H9 (cell line): Measurements from ENCODE around the gene MRPL18. TPM values are rescaled to one million over a fixed set of nuclear protein-coding genes. Genes with fewer than 3 reads are reported as not detected.
A peak's percentile ranks its signal among the peaks of the same experiment; 100 is the strongest.

ENCODE experiments used
- DNase-seq: peaks from one replicate; pipeline ENCODE4 v3.0.0-alpha.2; 2017
- H2AFZ ChIP-seq: one replicate; pipeline ENCODE4 v1.6.1; 2013; ENCODE audit warnings: mild to moderate bottlenecking, low read length, control low read depth, moderate library complexity
- H2AK5ac ChIP-seq: 2 replicates; pipeline ENCODE4 v1.6.1; 2013; ENCODE audit warnings: low read length, control low read depth, mixed read lengths; ENCODE audit not compliant: insufficient read length
- H2BK120ac ChIP-seq: one replicate; pipeline ENCODE4 v1.6.1; 2013; ENCODE audit warnings: low read depth, mild to moderate bottlenecking, low read length, control low read depth, inconsistent platforms; ENCODE audit not compliant: poor library complexity, severe bottlenecking
- H2BK12ac ChIP-seq: 2 replicates; pipeline ENCODE4 v1.6.1; 2013; ENCODE audit warnings: low read length, control low read depth, mixed read lengths, low read depth; ENCODE audit not compliant: insufficient read length
- H2BK15ac ChIP-seq: 2 replicates; pipeline ENCODE4 v1.6.1; 2013; ENCODE audit warnings: low read depth, low read length, control low read depth
- H2BK20ac ChIP-seq: one replicate; pipeline ENCODE4 v1.6.1; 2013; ENCODE audit warnings: low read depth, mild to moderate bottlenecking, low read length, control low read depth, inconsistent platforms; ENCODE audit not compliant: poor library complexity, severe bottlenecking
- H2BK5ac ChIP-seq: 2 replicates; pipeline ENCODE4 v1.6.1; 2013; ENCODE audit warnings: low read length, control low read depth, mixed read lengths; ENCODE audit not compliant: insufficient read length
- H3K14ac ChIP-seq: 2 replicates; pipeline ENCODE4 v1.6.1; 2013; ENCODE audit warnings: low read length, control low read depth; ENCODE audit not compliant: insufficient read depth
- H3K18ac ChIP-seq: 2 replicates; pipeline ENCODE4 v1.6.1; 2013; ENCODE audit warnings: low read depth, mild to moderate bottlenecking, mixed read lengths, low read length, control low read depth; ENCODE audit not compliant: insufficient read length
- H3K23ac ChIP-seq: 2 replicates; pipeline ENCODE4 v1.6.1; 2013; ENCODE audit warnings: low read length, control low read depth, mixed read lengths, low read depth; ENCODE audit not compliant: insufficient read length
- H3K23me2 ChIP-seq: 2 replicates; pipeline ENCODE4 v1.6.1; 2013; ENCODE audit warnings: low read depth, mild to moderate bottlenecking, mixed read lengths, low read length, control low read depth; ENCODE audit not compliant: insufficient read length, poor library complexity, severe bottlenecking
- H3K27ac ChIP-seq: 2 replicates; pipeline ENCODE4 v1.5.1; 2013; ENCODE audit warnings: low read length, control low read depth, mixed read lengths, low read depth; ENCODE audit not compliant: insufficient read length
- H3K27me3 ChIP-seq: 2 replicates; pipeline ENCODE4 v1.6.1; 2013; ENCODE audit warnings: low read length, control low read depth, inconsistent platforms; ENCODE audit not compliant: insufficient read depth
- H3K4ac ChIP-seq: 2 replicates; pipeline ENCODE4 v1.6.1; 2013; ENCODE audit warnings: low read depth, mild to moderate bottlenecking, control low read depth, inconsistent platforms, low read length, moderate library complexity
- H3K4me1 ChIP-seq: 2 replicates; pipeline ENCODE4 v1.6.1; 2013; ENCODE audit warnings: low read length, control low read depth, inconsistent platforms; ENCODE audit not compliant: insufficient read depth
- H3K4me2 ChIP-seq: 2 replicates; pipeline ENCODE4 v1.6.1; 2013; ENCODE audit warnings: low read length, control low read depth, mixed read lengths; ENCODE audit not compliant: insufficient read length, insufficient read depth
- H3K56ac ChIP-seq: 2 replicates; pipeline ENCODE4 v1.6.1; 2013; ENCODE audit warnings: low read depth, mild to moderate bottlenecking, mixed read lengths, low read length, control low read depth; ENCODE audit not compliant: insufficient read length
- H3K79me1 ChIP-seq: 2 replicates; pipeline ENCODE4 v1.6.1; 2013; ENCODE audit warnings: low read depth, mild to moderate bottlenecking, moderate library complexity, low read length, control low read depth, inconsistent platforms; ENCODE audit not compliant: insufficient read depth, poor library complexity, severe bottlenecking
- H3K79me2 ChIP-seq: 2 replicates; pipeline ENCODE4 v1.6.1; 2013; ENCODE audit warnings: low read length, control low read depth, inconsistent platforms; ENCODE audit not compliant: insufficient read depth
- H3K9ac ChIP-seq: 2 replicates; pipeline ENCODE4 v1.6.1; 2013; ENCODE audit warnings: low read length, control low read depth, mixed read lengths; ENCODE audit not compliant: insufficient read length; ENCODE audit errors: extremely low read depth
- H3K9me3 ChIP-seq: one replicate; pipeline ENCODE4 v1.6.1; 2013; ENCODE audit warnings: low read depth, low read length, inconsistent platforms; ENCODE audit not compliant: control insufficient read depth
- H3T11ph ChIP-seq: one replicate; pipeline ENCODE4 v1.6.1; 2013; ENCODE audit warnings: mild to moderate bottlenecking, low read length, control low read depth, inconsistent platforms
- H4K20me1 ChIP-seq: one replicate; pipeline ENCODE4 v1.6.1; 2013; ENCODE audit not compliant: control insufficient read depth, insufficient read length, insufficient read depth
- H4K5ac ChIP-seq: 2 replicates; pipeline ENCODE4 v1.6.1; 2013; ENCODE audit warnings: low read depth, mild to moderate bottlenecking, mixed read lengths, low read length, control low read depth; ENCODE audit not compliant: insufficient read length
- H4K8ac ChIP-seq: replicated peaks from 2 replicates; pipeline ENCODE4 v1.6.1; 2013; ENCODE audit warnings: low read length, control low read depth, mixed read lengths, low read depth; ENCODE audit not compliant: insufficient read length
- H4K91ac ChIP-seq: 2 replicates; pipeline ENCODE4 v1.6.1; 2013; ENCODE audit warnings: low read depth, mild to moderate bottlenecking, moderate library complexity, mixed read lengths, low read length, control low read depth; ENCODE audit not compliant: insufficient read length
- H3K27ac Mint-ChIP-seq, 3 experiments: 2 replicates in 2 of 3; 3 replicates in 1 of 3; pipeline ENCODE4 v1.8.0; 2020 to 2021; ENCODE audit warnings: mixed read lengths in 3 of 3, mild to moderate bottlenecking in 1 of 3, moderate library complexity in 1 of 3
- H3K27me3 Mint-ChIP-seq: 2 replicates; pipeline ENCODE4 v1.8.0; 2021; ENCODE audit warnings: low read depth, mild to moderate bottlenecking, moderate library complexity, mixed read lengths
- H3K36me3 Mint-ChIP-seq, 3 experiments: 2 replicates in 2 of 3; 3 replicates in 1 of 3; pipeline ENCODE4 v1.8.0; 2020 to 2021; ENCODE audit warnings: low read depth in 3 of 3, mixed read lengths in 3 of 3; ENCODE audit not compliant: insufficient read depth in 1 of 3
- H3K4me1 Mint-ChIP-seq, 2 experiments: 2 replicates each; pipeline ENCODE4 v1.8.0; 2020; ENCODE audit warnings: mixed read lengths in 2 of 2
- H3K4me3 Mint-ChIP-seq, 2 experiments: 2 replicates in 1 of 2; 3 replicates in 1 of 2; pipeline ENCODE4 v1.8.0; 2020 to 2021; ENCODE audit warnings: mild to moderate bottlenecking in 2 of 2, mixed read lengths in 2 of 2, moderate library complexity in 1 of 2
- H3K9me3 Mint-ChIP-seq, 2 experiments: 2 replicates in 1 of 2; 3 replicates in 1 of 2; pipeline ENCODE4 v1.8.0; 2020; ENCODE audit warnings: mild to moderate bottlenecking in 2 of 2, mixed read lengths in 2 of 2, moderate library complexity in 1 of 2
- total RNA-seq: library from RNA; stranded (reverse); gene quantifications from 2 replicates; pipeline ENCODE4 v1.2.1, GENCODE V29; 2021
- TF ChIP-seq, protein P1 (sequence below): fragments of 200-600 bp; sonication (generic); conservative IDR thresholded peaks from 3 replicates; pipeline ENCODE4 v1.8.0; 2021; ENCODE audit warnings: antibody characterized with exemption, mild to moderate bottlenecking

The MRPL18 gene
- total RNA-seq, 1 experiment from 2014 or later = 88.8 TPM

GRCh38 chr6:159766906-159767305 lies 23.4 kb upstream of the MRPL18 start:
- Mint-ChIP-seq H3K4me1 (peaks cover 6 to 9% of the 10 kb centered on the region in 2 experiments), H3K27me3 (no peaks in the 10 kb centered on the region), H3K9me3 (peaks cover 0 to 4% of the 10 kb centered on the region in 2 experiments; a peak in 2 of 5 replicates), H3K4me3 (no peak overlapping the region), H3K27ac (0 out of 7 replicates have a peak overlapping the region, but pooled peaks of 1 of the 3 experiments have one; percentile 53), H3K36me3 (peaks cover 78 to 89% (median 83%) of the 10 kb centered on the region in 3 experiments)
- no peak for DNase-seq
- Histone ChIP-seq H3K23ac (no peak overlapping the region), H3T11ph (no peak overlapping the region), H3K23me2 (peaks cover 7% of the 10 kb centered on the region), H3K79me2 (peaks cover 3% of the 10 kb centered on the region; the same call in 1 of the 2 replicates), H3K9me3 (no peaks in the 10 kb centered on the region), H2AFZ (no peak overlapping the region), H2BK15ac (no peak overlapping the region), H2BK5ac (no peak overlapping the region), H3K27ac (no peak overlapping the region), H3K56ac (no peak overlapping the region), H2AK5ac (no peak overlapping the region), H2BK120ac (no peak overlapping the region), H4K20me1 (peaks cover 2% of the 10 kb centered on the region), H3K14ac (no peak overlapping the region), H2BK12ac (no peak overlapping the region), H2BK20ac (no peak overlapping the region), H4K91ac (no peak overlapping the region), H3K4me2 (no peak overlapping the region), H3K4ac (no peak overlapping the region), H4K5ac (no peak overlapping the region), H3K4me1 (peaks cover 2% of the 10 kb centered on the region; the same call in 1 of the 2 replicates), H3K9ac (no peak overlapping the region), H3K79me1 (peaks cover 3% of the 10 kb centered on the region), H3K18ac (no peak overlapping the region), H3K27me3 (no peaks in the 10 kb centered on the region; the same call in 1 of the 2 replicates), H4K8ac (no peak overlapping the region)
- TF ChIP-seq, protein P1, sequence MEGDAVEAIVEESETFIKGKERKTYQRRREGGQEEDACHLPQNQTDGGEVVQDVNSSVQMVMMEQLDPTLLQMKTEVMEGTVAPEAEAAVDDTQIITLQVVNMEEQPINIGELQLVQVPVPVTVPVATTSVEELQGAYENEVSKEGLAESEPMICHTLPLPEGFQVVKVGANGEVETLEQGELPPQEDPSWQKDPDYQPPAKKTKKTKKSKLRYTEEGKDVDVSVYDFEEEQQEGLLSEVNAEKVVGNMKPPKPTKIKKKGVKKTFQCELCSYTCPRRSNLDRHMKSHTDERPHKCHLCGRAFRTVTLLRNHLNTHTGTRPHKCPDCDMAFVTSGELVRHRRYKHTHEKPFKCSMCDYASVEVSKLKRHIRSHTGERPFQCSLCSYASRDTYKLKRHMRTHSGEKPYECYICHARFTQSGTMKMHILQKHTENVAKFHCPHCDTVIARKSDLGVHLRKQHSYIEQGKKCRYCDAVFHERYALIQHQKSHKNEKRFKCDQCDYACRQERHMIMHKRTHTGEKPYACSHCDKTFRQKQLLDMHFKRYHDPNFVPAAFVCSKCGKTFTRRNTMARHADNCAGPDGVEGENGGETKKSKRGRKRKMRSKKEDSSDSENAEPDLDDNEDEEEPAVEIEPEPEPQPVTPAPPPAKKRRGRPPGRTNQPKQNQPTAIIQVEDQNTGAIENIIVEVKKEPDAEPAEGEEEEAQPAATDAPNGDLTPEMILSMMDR = no peak
